WTC11 (cell line): ENCODE measurements around the gene HOMER3.

Experiments used
- FOXP1 ChIP-seq: sonication (generic); formaldehyde crosslinking; IDR thresholded peaks from 2 replicates; pipeline ENCODE4 v1.8.0; 2022; ENCODE audit warnings: missing genetic modification reagents, mild to moderate bottlenecking, moderate library complexity, borderline replicate concordance
- RELA ChIP-seq: sonication (generic); formaldehyde crosslinking; IDR thresholded peaks from 2 replicates; pipeline ENCODE4 v1.8.1; 2022; ENCODE audit warnings: missing genetic modification reagents, mild to moderate bottlenecking, borderline replicate concordance
- SMAD3 ChIP-seq: sonication (generic); formaldehyde crosslinking; IDR thresholded peaks from 2 replicates; pipeline ENCODE4 v1.8.0; 2022; ENCODE audit warnings: missing genetic modification reagents, mild to moderate bottlenecking, borderline replicate concordance
- TEAD4 ChIP-seq: sonication (generic); formaldehyde crosslinking; IDR thresholded peaks from 2 replicates; pipeline ENCODE4 v1.8.0; 2022; ENCODE audit warnings: mild to moderate bottlenecking, missing genetic modification reagents
- TF ChIP-seq, protein P1 (sequence below): sonication (generic); formaldehyde crosslinking; IDR thresholded peaks from 2 replicates; pipeline ENCODE4 v1.8.1; 2022; ENCODE audit warnings: mild to moderate bottlenecking, missing genetic modification reagents, moderate library complexity, borderline replicate concordance
- TF ChIP-seq, protein P2 (sequence below): fragments of 200-600 bp; IDR thresholded peaks from 2 replicates; pipeline ENCODE4 v1.8.0; 2022; ENCODE audit warnings: antibody characterized with exemption
- TF ChIP-seq, protein P3 (sequence below): sonication (generic); formaldehyde crosslinking; IDR thresholded peaks from 2 replicates; pipeline ENCODE4 v1.8.0; 2023; ENCODE audit warnings: missing genetic modification reagents, mild to moderate bottlenecking, borderline replicate concordance

DNA sequence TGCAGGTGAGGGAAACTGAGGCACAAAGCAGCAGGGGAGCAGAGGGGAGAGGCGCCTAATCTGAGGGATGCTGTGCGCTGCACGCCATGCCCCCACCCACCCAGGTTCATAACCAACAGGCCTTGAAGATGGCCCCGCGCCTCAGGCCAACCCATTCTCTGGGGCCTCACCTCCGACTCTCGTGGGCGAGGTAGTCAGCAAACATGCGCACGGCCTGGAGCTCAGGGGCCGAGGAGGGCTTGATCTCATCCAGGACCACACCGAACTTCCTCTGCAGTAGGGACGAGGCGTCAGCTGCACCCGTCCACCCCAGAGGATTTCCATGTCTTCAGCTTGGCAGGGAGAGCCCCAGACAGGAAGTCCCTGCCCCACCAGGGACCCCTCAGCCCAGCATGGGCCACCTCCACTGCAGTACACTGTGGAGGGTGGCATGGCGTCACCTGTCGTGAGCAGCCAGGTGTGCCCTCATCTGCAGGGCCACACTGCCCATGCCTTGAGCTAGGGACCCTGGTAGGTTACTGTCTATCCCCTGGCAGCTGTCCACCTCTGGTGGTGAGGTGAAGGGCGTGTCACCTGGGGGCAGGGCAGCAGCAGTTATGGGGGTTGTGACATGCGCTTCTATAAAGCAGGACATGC, 30.1 kb downstream of the HOMER3 start:
- TF ChIP-seq, protein P1, sequence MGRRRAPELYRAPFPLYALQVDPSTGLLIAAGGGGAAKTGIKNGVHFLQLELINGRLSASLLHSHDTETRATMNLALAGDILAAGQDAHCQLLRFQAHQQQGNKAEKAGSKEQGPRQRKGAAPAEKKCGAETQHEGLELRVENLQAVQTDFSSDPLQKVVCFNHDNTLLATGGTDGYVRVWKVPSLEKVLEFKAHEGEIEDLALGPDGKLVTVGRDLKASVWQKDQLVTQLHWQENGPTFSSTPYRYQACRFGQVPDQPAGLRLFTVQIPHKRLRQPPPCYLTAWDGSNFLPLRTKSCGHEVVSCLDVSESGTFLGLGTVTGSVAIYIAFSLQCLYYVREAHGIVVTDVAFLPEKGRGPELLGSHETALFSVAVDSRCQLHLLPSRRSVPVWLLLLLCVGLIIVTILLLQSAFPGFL (CRISPR knock-in tag): no peak
- no peak for TF ChIP-seq RELA (CRISPR knock-in tag)
- TF ChIP-seq, protein P2, sequence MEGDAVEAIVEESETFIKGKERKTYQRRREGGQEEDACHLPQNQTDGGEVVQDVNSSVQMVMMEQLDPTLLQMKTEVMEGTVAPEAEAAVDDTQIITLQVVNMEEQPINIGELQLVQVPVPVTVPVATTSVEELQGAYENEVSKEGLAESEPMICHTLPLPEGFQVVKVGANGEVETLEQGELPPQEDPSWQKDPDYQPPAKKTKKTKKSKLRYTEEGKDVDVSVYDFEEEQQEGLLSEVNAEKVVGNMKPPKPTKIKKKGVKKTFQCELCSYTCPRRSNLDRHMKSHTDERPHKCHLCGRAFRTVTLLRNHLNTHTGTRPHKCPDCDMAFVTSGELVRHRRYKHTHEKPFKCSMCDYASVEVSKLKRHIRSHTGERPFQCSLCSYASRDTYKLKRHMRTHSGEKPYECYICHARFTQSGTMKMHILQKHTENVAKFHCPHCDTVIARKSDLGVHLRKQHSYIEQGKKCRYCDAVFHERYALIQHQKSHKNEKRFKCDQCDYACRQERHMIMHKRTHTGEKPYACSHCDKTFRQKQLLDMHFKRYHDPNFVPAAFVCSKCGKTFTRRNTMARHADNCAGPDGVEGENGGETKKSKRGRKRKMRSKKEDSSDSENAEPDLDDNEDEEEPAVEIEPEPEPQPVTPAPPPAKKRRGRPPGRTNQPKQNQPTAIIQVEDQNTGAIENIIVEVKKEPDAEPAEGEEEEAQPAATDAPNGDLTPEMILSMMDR: no peak
- no peak for TF ChIP-seq TEAD4 (CRISPR knock-in tag)
- TF ChIP-seq FOXP1: no peak
- TF ChIP-seq, protein P3, sequence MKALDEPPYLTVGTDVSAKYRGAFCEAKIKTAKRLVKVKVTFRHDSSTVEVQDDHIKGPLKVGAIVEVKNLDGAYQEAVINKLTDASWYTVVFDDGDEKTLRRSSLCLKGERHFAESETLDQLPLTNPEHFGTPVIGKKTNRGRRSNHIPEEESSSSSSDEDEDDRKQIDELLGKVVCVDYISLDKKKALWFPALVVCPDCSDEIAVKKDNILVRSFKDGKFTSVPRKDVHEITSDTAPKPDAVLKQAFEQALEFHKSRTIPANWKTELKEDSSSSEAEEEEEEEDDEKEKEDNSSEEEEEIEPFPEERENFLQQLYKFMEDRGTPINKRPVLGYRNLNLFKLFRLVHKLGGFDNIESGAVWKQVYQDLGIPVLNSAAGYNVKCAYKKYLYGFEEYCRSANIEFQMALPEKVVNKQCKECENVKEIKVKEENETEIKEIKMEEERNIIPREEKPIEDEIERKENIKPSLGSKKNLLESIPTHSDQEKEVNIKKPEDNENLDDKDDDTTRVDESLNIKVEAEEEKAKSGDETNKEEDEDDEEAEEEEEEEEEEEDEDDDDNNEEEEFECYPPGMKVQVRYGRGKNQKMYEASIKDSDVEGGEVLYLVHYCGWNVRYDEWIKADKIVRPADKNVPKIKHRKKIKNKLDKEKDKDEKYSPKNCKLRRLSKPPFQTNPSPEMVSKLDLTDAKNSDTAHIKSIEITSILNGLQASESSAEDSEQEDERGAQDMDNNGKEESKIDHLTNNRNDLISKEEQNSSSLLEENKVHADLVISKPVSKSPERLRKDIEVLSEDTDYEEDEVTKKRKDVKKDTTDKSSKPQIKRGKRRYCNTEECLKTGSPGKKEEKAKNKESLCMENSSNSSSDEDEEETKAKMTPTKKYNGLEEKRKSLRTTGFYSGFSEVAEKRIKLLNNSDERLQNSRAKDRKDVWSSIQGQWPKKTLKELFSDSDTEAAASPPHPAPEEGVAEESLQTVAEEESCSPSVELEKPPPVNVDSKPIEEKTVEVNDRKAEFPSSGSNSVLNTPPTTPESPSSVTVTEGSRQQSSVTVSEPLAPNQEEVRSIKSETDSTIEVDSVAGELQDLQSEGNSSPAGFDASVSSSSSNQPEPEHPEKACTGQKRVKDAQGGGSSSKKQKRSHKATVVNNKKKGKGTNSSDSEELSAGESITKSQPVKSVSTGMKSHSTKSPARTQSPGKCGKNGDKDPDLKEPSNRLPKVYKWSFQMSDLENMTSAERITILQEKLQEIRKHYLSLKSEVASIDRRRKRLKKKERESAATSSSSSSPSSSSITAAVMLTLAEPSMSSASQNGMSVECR (CRISPR knock-in tag): no peak
- TF ChIP-seq SMAD3 (CRISPR knock-in tag): no peak
